ENCODE measurements around the gene MSLN. TPM values are rescaled to one million over a fixed set of nuclear protein-coding genes. Genes with fewer than 3 reads are reported as not detected.
A peak's percentile ranks its signal among the peaks of the same experiment; 100 is the strongest.

The MSLN gene
- total and polyA plus RNA-seq, 2 of the 13 experiments (the other 11 are each of a cell fraction or from before 2014, with no cell fraction given): 2.0 to 2.3 TPM

DNA sequence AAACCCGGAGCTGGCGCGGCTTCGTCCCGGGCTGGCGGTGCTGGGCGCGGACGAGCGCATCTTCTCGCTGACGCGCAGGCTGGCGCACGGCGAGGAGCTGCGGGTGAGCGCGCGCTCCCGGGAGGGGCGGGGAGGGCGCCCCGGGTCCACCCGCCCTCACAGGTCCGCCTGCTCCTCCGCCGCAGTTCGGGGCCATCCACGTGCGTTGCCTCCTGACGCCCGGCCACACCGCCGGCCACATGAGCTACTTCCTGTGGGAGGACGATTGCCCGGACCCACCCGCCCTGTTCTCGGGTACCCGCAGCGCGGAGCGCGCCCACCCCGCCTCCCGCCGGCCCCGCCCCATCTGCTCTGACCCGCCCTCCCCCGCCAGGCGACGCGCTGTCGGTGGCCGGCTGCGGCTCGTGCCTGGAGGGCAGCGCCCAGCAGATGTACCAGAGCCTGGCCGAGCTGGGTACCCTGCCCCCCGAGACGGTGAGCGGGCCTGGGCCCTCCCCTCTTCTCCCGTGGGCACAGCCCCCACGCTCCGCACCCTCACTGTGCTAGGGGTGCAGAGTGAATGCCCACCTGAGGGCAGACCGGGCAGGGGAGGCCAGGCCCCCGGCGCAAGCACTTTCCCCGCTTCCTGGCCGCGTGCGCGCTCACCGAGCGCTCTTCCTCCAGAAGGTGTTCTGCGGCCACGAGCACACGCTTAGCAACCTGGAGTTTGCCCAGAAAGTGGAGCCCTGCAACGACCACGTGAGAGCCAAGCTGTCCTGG, 32.2 kb upstream of the MSLN start:
- H4K20me1 ChIP-seq (ENCODE audit: insufficient read depth, low read length): no peaks in the 10 kb centered on the region
- peaks cover 0 to 3% of the 10 kb centered on the region in 2 experiments; a peak in 1 of 5 replicates for H3K27me3 ChIP-seq (ENCODE audit: control insufficient read depth in 1 of 2, insufficient read depth in 2 of 2, low read length in 2 of 2)
- H3K36me3 ChIP-seq (replicated peaks in 1 of 2; ENCODE audit: control insufficient read depth in 1 of 2, insufficient read depth in 2 of 2, low read length in 2 of 2): peaks cover 1 to 6% of the 10 kb centered on the region in 2 experiments; a peak in 2 of 5 replicates
- H3K4me2 ChIP-seq (ENCODE audit: low read depth, low read length): no peak overlapping the region
- DNase-seq (ENCODE audit: low spot score) (no peak), ATAC-seq (no peak; the same call in 2 of the 3 replicates), FAIRE-seq (no peak)
- H3K9ac ChIP-seq (ENCODE audit: insufficient read depth, low read depth, low read length): no peak overlapping the region
- in situ Hi-C loops (cut with HindIII; ENCODE audit: extremely low pct_ligation_motif_present, low pct_unique_long_range_greater_than_20kb): no loop called here
- no peaks in the 10 kb centered on the region for H3K79me2 ChIP-seq (ENCODE audit: insufficient read depth, low read length)
- no peak overlapping the region for H2AFZ ChIP-seq (ENCODE audit: low read length)
- peaks cover 11% of the 10 kb centered on the region for H3K4me1 ChIP-seq (ENCODE audit: insufficient read depth, low read length)
- ChIA-PET POLR2A (interaction anchor here (2.0 kb wide), 1 partner anchor 12 kb away, joined by 7 read pairs; no protein-coding TSS in a partner anchor), CTCF (ENCODE audit: low intra/inter-chr PET ratio, low total read pairs) (no interaction called here)
- no peaks in the 10 kb centered on the region for H3K9me3 ChIP-seq (ENCODE audit: low read length)
- BruUV-seq (replicated peaks): no TSS peak
- peak overlapping the region in 1 of 3 experiments; percentile 23; a peak in 2 of 6 replicates for H3K4me3 ChIP-seq (replicated peaks in 1 of 3; ENCODE audit: insufficient read depth in 1 of 3, low read depth in 2 of 3, low read length in 3 of 3)
- intact Hi-C loops (cut with micrococcal nuclease; ENCODE audit: unreplicated experiment): no loop called here
- no peak overlapping the region for H3K27ac ChIP-seq (ENCODE audit: extremely low read length, insufficient read depth, low read length)
- WGBS (ENCODE audit: low lambda C conversion rate): 89% methylated on average over 47 of the region's 80 CpGs
- TF ChIP-seq GABPB1 (CRISPR knock-in tag; IDR thresholded peaks at IDR 0.05) (peak; percentile 70), KDM2A (CRISPR knock-in tag; IDR thresholded peaks at IDR 0.05; ENCODE audit: borderline replicate concordance, low read depth) (peak; percentile 69; the same call in 1 of the 2 replicates), MXI1 (IDR thresholded peaks at IDR 0.05; ENCODE audit: borderline replicate concordance, low read depth, low read length) (0 out of 3 replicates have a peak, but pooled peaks have one; percentile 23), SAP130 (CRISPR knock-in tag; IDR thresholded peaks at IDR 0.05; ENCODE audit: low read depth) (peak; percentile 62), HHEX (CRISPR knock-in tag; IDR thresholded peaks at IDR 0.05) (no peak), ZSCAN21 (CRISPR knock-in tag; IDR thresholded peaks at IDR 0.05; ENCODE audit: borderline replicate concordance) (0 out of 2 replicates have a peak, but pooled peaks have one; percentile 14), ZNF292 (CRISPR knock-in tag; IDR thresholded peaks at IDR 0.05; ENCODE audit: borderline replicate concordance, low read depth) (no peak), HNF1A (IDR thresholded peaks at IDR 0.05; ENCODE audit: low read depth) (no peak), HNF1A (CRISPR knock-in tag; IDR thresholded peaks at IDR 0.05; ENCODE audit: borderline replicate concordance) (no peak), MAZ (IDR thresholded peaks at IDR 0.05; ENCODE audit: borderline replicate concordance, low read depth, low read length) (no peak), MAZ (CRISPR knock-in tag; IDR thresholded peaks at IDR 0.05; ENCODE audit: low read depth) (peak; percentile 29; the same call in 1 of the 2 replicates), PCBP1 (IDR thresholded peaks at IDR 0.05; ENCODE audit: borderline replicate concordance, low read depth, low read length) (0 out of 2 replicates have a peak, but pooled peaks have one; percentile 18), RFX5 (IDR thresholded peaks at IDR 0.05; ENCODE audit: low read depth, low read length) (no peak), MEF2D (CRISPR knock-in tag; IDR thresholded peaks at IDR 0.05) (no peak), REPIN1 (CRISPR knock-in tag; IDR thresholded peaks at IDR 0.05; ENCODE audit: borderline replicate concordance, low read depth) (no peak), MYC (CRISPR knock-in tag; IDR thresholded peaks at IDR 0.05; ENCODE audit: borderline replicate concordance) (peak; percentile 50; the same call in 1 of the 2 replicates), SPEN (CRISPR knock-in tag; IDR thresholded peaks at IDR 0.05; ENCODE audit: low read depth) (no peak)
- TF ChIP-seq, protein P1, sequence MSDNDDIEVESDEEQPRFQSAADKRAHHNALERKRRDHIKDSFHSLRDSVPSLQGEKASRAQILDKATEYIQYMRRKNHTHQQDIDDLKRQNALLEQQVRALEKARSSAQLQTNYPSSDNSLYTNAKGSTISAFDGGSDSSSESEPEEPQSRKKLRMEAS (IDR thresholded peaks at IDR 0.05): peak; percentile 62
- TF ChIP-seq, protein P2, sequence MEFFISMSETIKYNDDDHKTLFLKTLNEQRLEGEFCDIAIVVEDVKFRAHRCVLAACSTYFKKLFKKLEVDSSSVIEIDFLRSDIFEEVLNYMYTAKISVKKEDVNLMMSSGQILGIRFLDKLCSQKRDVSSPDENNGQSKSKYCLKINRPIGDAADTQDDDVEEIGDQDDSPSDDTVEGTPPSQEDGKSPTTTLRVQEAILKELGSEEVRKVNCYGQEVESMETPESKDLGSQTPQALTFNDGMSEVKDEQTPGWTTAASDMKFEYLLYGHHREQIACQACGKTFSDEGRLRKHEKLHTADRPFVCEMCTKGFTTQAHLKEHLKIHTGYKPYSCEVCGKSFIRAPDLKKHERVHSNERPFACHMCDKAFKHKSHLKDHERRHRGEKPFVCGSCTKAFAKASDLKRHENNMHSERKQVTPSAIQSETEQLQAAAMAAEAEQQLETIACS (CRISPR knock-in tag; IDR thresholded peaks at IDR 0.05): peak; percentile 74

Measured in HepG2 (cell line).